ENCODE data around the gene SPTLC3. TPM values are rescaled to one million over a fixed set of nuclear protein-coding genes. Genes with fewer than 3 reads are reported as not detected.

Gene SPTLC3
- total RNA-seq, 1 donor from 2014 or later, result 10.6 TPM

DNA sequence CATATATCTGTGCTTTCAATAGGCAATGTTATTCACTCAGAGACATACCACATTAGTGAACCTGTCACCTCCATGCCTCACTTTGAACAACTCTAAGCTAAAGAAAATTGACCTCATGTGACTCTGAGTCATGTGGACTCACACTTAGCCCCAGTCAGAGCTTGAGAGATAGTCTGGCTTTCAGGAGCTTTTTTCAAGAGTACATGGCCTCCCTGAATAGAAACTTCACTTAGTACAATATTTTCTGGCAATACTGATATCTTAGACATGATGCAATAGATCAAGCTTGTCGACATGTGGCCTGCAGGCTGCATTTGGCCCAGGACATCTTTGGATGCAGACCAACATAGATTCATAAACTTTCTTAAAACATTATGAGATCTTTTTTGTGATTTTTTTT, 8.5 kb downstream of the SPTLC3 start:
- H3K4me1 Mint-ChIP-seq (ENCODE audit: unreplicated experiment), result peaks cover 8% of the 10 kb centered on the region
- no peak overlapping the region for H3K4me3 Mint-ChIP-seq
- no peaks in the 10 kb centered on the region for H3K27me3 Mint-ChIP-seq
- DNase-seq (ENCODE audit: extremely low spot score, unreplicated experiment), result no peak
- H3K9me3 Mint-ChIP-seq, result peaks cover 18% of the 10 kb centered on the region
- peaks cover 21% of the 10 kb centered on the region for H3K36me3 Mint-ChIP-seq
- TF ChIP-seq, protein P1, sequence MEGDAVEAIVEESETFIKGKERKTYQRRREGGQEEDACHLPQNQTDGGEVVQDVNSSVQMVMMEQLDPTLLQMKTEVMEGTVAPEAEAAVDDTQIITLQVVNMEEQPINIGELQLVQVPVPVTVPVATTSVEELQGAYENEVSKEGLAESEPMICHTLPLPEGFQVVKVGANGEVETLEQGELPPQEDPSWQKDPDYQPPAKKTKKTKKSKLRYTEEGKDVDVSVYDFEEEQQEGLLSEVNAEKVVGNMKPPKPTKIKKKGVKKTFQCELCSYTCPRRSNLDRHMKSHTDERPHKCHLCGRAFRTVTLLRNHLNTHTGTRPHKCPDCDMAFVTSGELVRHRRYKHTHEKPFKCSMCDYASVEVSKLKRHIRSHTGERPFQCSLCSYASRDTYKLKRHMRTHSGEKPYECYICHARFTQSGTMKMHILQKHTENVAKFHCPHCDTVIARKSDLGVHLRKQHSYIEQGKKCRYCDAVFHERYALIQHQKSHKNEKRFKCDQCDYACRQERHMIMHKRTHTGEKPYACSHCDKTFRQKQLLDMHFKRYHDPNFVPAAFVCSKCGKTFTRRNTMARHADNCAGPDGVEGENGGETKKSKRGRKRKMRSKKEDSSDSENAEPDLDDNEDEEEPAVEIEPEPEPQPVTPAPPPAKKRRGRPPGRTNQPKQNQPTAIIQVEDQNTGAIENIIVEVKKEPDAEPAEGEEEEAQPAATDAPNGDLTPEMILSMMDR (conservative IDR thresholded peaks at IDR 0.05), result no peak
- H3K27ac Mint-ChIP-seq, result no peak overlapping the region

DNA sequence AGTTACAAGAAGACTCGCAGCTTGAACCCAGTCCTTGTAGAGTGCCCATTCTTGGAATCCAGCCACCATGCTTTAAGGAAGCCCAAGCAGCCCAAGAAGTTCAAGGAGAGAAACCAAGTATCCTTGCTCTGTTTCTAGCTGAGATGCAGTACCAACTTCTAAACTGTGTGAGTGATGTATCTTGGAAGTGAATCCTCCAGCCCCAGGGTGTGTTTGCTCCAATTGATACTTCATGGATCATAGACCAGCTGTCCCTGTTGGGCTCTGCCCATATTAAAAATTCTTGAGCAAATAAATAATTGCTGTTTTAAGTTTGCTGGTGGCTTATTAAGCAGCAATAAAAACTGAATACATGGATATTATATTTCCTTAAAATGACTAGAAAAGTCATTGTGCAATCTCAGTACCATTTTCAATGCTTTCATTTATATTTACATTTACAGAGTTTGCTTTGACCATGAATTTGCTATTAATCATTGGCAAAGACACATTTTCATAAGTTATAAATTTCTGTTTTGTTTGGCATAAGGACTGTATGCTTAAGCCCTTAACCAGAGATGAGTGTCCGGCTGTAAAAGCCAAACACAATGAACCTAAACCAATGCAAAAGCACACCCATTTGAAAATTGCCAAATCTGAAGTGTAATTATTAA, 9.2 kb downstream of the SPTLC3 start:
- DNase-seq (ENCODE audit: extremely low spot score, unreplicated experiment), result no peak
- Mint-ChIP-seq H3K9me3 (peaks cover 18% of the 10 kb centered on the region), H3K27ac (no peak overlapping the region), H3K27me3 (no peaks in the 10 kb centered on the region), H3K4me3 (no peak overlapping the region), H3K36me3 (peaks cover 25% of the 10 kb centered on the region), H3K4me1 (ENCODE audit: unreplicated experiment) (peaks cover under 1% of the 10 kb centered on the region)
- TF ChIP-seq, protein P1 (conservative IDR thresholded peaks at IDR 0.05), result no peak

DNA sequence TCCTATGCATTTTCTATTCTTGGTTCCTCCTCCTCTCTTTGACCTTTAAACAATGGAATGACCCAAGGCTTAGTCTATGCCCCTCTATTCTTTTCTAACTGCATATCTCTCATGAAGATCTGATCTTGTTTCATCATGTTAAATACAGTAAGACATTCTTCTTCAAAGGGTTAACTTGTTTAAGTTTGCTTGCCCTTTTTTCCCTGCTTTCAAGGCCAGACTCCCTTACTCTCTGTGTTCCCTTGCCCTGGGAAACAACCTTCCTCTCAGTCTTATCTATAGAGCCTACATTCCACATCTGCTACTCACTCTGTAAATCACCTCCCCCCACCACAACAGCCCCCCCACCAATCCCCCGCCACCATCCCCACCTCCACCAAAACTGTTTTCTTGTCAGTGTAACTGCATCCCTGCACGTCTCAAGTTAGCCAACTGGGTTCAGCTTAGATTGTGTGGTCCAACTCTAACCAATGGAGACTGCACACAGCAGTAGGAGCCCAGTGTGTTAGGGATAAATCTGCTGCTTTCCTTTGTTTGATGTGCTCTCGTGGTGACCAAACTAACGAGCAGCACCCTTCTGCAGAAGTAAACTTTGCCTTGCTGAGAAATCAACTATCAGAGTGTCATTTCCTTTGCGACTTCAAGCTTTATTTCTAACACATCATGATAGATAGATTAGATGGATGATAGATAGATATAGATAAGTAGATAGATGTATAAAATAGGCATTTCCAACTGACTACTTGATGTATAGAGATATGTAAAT, 12.6 kb downstream of the SPTLC3 start:
- TF ChIP-seq, protein P1 (conservative IDR thresholded peaks at IDR 0.05), result no peak
- H3K4me3 Mint-ChIP-seq, result no peak overlapping the region
- peaks cover 12% of the 10 kb centered on the region for H3K9me3 Mint-ChIP-seq
- no peak for DNase-seq (ENCODE audit: extremely low spot score, unreplicated experiment)
- no peak overlapping the region for H3K27ac Mint-ChIP-seq
- H3K27me3 Mint-ChIP-seq, result no peaks in the 10 kb centered on the region
- peaks cover 25% of the 10 kb centered on the region for H3K36me3 Mint-ChIP-seq
- H3K4me1 Mint-ChIP-seq (ENCODE audit: unreplicated experiment), result no peaks in the 10 kb centered on the region

DNA sequence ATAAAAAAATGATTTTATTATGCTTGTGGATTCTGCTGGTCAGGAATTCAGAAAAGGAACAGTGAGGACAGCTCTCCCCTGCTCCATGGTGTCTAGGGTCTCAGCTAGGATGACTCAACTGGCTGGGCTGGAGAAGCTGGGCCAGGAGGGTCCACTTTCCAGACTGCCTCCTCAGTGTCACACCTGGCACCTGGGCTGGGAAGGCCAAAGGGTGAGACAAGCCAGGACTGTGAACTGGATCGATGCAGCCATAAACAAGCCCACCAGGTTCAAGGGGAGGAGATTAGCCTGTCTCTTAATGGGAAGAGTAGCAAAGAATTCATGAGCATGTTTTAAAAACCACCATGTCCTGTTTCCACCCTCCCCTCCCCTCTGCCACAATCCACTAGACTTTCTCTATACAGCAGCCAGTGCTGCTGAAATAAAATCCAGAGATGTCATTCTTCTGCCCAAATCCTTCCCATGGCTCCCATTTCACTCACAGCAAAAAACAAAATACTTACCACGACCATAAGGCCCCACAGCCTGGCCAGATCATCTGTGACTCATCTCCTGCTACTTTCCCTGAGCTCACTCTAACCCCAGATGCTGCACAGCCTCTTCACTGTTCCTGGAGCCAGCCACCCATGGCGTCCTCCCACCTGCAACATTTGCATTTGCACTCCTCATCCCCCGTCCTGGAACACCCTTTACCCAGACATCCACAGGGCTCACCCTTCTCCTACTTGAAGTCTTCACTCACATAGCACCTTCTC, 13.8 kb downstream of the SPTLC3 start:
- no peak for DNase-seq (ENCODE audit: extremely low spot score, unreplicated experiment)
- Mint-ChIP-seq H3K27me3 (no peaks in the 10 kb centered on the region), H3K4me3 (no peak overlapping the region), H3K4me1 (ENCODE audit: unreplicated experiment) (no peaks in the 10 kb centered on the region), H3K9me3 (peaks cover 8% of the 10 kb centered on the region), H3K27ac (no peak overlapping the region), H3K36me3 (peaks cover 25% of the 10 kb centered on the region)
- TF ChIP-seq, protein P1 (conservative IDR thresholded peaks at IDR 0.05), result no peak

DNA sequence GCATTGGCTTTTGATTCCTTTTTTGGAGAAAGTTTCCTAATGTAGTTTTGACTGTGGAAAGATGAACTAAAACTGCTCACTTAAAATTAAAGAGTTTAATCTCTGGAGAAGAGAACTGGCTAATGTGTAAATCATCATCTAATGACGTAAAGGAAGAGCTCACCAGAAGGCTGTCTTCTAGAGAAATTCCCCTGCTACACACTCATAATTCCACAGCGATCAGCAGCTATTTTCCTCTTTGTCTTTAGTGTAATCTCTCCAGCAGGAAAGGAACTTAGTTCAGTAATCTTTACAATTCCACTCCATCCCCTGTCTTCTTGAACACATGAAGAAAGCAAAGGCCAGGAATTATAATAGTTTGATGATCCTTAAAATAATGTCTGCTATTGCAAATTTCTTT, 15.8 kb downstream of the SPTLC3 start:
- H3K27me3 Mint-ChIP-seq, result no peaks in the 10 kb centered on the region
- TF ChIP-seq, protein P1 (conservative IDR thresholded peaks at IDR 0.05), result no peak
- no peak overlapping the region for H3K4me3 Mint-ChIP-seq
- no peaks in the 10 kb centered on the region for H3K4me1 Mint-ChIP-seq (ENCODE audit: unreplicated experiment)
- peaks cover 7% of the 10 kb centered on the region for H3K9me3 Mint-ChIP-seq
- H3K27ac Mint-ChIP-seq, result no peak overlapping the region
- peaks cover 23% of the 10 kb centered on the region for H3K36me3 Mint-ChIP-seq
- no peak for DNase-seq (ENCODE audit: extremely low spot score, unreplicated experiment)
